Measurements from ENCODE around the gene KIAA0513.

DNA sequence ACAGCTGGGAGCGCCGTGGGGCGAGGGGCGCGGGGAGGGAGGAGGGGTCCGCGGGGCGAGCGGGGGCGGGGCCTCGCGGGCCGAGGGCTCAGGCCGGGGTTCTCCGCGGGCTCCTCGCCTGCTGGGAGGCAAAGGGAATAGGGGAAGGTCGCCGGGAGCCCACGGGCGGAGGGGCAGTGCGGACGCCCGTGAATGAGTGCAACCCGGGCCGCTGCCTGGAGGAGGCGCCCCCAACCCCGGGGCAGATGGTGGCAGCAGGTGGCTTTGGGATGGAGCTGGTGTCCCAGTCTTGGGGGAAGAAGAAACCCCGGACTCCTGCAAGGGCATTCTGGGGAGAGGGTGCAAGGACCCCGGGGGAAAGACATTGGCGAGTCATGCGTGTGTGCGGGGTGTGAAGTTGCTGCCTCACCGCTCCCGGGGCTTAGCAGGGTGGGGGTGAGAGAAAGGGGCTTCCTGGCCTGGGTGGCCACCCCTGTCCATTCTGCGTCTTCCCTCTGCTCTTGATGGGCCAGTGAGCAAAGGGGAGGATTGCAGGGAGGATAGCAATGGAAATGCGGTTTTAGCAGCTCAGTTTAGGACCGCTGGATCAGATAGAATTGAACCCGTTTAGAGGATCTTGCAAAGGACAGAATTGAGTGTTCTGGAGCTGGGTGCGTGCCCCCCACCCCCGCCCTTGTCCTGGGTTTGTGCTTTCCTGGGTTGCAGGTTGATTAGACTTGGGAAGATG, 526 bp downstream of the KIAA0513 start:
- TF ChIP-seq, protein P1, sequence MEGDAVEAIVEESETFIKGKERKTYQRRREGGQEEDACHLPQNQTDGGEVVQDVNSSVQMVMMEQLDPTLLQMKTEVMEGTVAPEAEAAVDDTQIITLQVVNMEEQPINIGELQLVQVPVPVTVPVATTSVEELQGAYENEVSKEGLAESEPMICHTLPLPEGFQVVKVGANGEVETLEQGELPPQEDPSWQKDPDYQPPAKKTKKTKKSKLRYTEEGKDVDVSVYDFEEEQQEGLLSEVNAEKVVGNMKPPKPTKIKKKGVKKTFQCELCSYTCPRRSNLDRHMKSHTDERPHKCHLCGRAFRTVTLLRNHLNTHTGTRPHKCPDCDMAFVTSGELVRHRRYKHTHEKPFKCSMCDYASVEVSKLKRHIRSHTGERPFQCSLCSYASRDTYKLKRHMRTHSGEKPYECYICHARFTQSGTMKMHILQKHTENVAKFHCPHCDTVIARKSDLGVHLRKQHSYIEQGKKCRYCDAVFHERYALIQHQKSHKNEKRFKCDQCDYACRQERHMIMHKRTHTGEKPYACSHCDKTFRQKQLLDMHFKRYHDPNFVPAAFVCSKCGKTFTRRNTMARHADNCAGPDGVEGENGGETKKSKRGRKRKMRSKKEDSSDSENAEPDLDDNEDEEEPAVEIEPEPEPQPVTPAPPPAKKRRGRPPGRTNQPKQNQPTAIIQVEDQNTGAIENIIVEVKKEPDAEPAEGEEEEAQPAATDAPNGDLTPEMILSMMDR (conservative IDR thresholded peaks at IDR 0.05; ENCODE audit: low read length): peak; percentile 22; the same call in 1 of the 2 replicates
- TF ChIP-seq EZH2phosphoT487 (IDR thresholded peaks at IDR 0.05; ENCODE audit: borderline replicate concordance): no peak
